SU-DHL-6 (cell line): ENCODE results near the gene ZNF80.

Source experiments
- H2AFZ ChIP-seq: fragments of 200-600 bp; sonication (generic); 2 replicates; pipeline ENCODE4 v1.6.1; 2014; ENCODE audit warnings: low read depth, mild to moderate bottlenecking, moderate library complexity, mixed read lengths, antibody characterized with exemption, low read length; ENCODE audit not compliant: severe bottlenecking
- H3F3A ChIP-seq: fragments of 200-600 bp; shearing (Covaris generic); 2 replicates; pipeline ENCODE4 v1.6.0; 2016; ENCODE audit warnings: antibody characterized with exemption, mild to moderate bottlenecking; ENCODE audit not compliant: insufficient read depth
- H3K27ac ChIP-seq: fragments of 200-600 bp; sonication (generic); 2 replicates; pipeline ENCODE4 v1.5.1; 2016; ENCODE audit warnings: low read depth, mild to moderate bottlenecking, low read length, moderate library complexity, mixed read lengths
- H3K27me3 ChIP-seq: fragments of 200-600 bp; sonication (generic), shearing (Covaris generic); 2 replicates; pipeline ENCODE4 v1.6.0; 2014; ENCODE audit warnings: mild to moderate bottlenecking, low read length
- H3K36me3 ChIP-seq: fragments of 200-600 bp; sonication (generic); 2 replicates; pipeline ENCODE4 v1.6.1; 2014; ENCODE audit warnings: mild to moderate bottlenecking, low read length, mixed read lengths
- H3K4me2 ChIP-seq: fragments of 300-600, 200-600 bp; shearing (Covaris generic), sonication (generic); 2 replicates; pipeline ENCODE4 v1.6.0; 2014; ENCODE audit warnings: low read length, low read depth, mild to moderate bottlenecking; ENCODE audit not compliant: poor library complexity, severe bottlenecking
- H3K4me3 ChIP-seq: fragments of 200-600 bp; sonication (generic); 2 replicates; pipeline ENCODE4 v1.5.1; 2014; ENCODE audit warnings: antibody characterized with exemption, low read length, mild to moderate bottlenecking, mixed read lengths; ENCODE audit not compliant: insufficient read depth, poor library complexity, severe bottlenecking
- H3K79me2 ChIP-seq: fragments of 200-600 bp; sonication (generic); 2 replicates; pipeline ENCODE4 v1.6.1; 2014; ENCODE audit warnings: mild to moderate bottlenecking, low read length, moderate library complexity; ENCODE audit not compliant: insufficient read depth
- H3K9ac ChIP-seq: fragments of 200-600 bp; sonication (generic); 2 replicates; pipeline ENCODE4 v1.7.0; 2014; ENCODE audit warnings: mild to moderate bottlenecking, low read length
- H3K9me2 ChIP-seq: fragments of 200-600 bp; sonication (generic); replicated peaks from 2 replicates; pipeline ENCODE4 v1.6.1; 2014; ENCODE audit warnings: low read length; ENCODE audit not compliant: insufficient read depth
- H3K9me3 ChIP-seq: fragments of 200-600 bp; sonication (generic); 2 replicates; pipeline ENCODE4 v1.6.1; 2014; ENCODE audit warnings: low read length, mixed read lengths; ENCODE audit not compliant: insufficient read depth
- H4K20me1 ChIP-seq: fragments of 200-600 bp; sonication (generic); 2 replicates; pipeline ENCODE4 v1.6.1; 2014; ENCODE audit warnings: low read depth, mild to moderate bottlenecking, antibody characterized with exemption, low read length, moderate library complexity, mixed read lengths
- CTCF ChIP-seq: fragments of 200-600 bp; sonication (generic); IDR thresholded peaks from one replicate; pipeline ENCODE4 v1.5.1; 2017; ENCODE audit warnings: antibody characterized with exemption, mild to moderate bottlenecking, low read length, moderate library complexity; ENCODE audit not compliant: insufficient read depth, poor library complexity, severe bottlenecking
- EZH2phosphoT487 ChIP-seq: fragments of 200-600 bp; sonication (generic), shearing (Covaris generic); conservative IDR thresholded peaks from 2 replicates; pipeline ENCODE4 v1.6.1; 2018; ENCODE audit warnings: mild to moderate bottlenecking, antibody characterized with exemption, low read length, moderate library complexity, mixed read lengths

Gene ZNF80

DNA sequence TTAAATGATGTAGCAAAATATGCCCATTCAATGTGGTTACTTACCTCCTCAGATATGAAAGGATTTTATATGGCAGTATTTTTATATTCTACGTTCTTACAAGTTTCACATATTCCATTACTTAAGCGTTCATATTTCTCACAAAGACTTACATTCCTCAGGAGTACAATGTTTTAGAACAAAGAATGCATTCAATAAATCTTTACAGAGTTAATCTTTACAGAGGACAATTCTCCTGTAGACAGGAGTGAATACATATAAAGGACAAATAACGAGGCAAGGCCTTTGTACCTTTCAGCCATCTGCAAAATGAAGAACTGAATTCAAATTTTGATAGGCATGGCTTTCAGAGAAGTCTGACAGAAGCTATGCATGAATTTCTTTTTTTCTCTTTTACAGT, 1.9 kb downstream of the ZNF80 start:
- Histone ChIP-seq H3K79me2 (no peaks in the 10 kb centered on the region), H3K9me2 (no peaks in the 10 kb centered on the region), H4K20me1 (no peaks in the 10 kb centered on the region), H3F3A (no peaks in the 10 kb centered on the region), H3K4me3 (no peak overlapping the region), H3K9ac (no peak overlapping the region), H3K4me2 (no peak overlapping the region), H3K27ac (no peak overlapping the region), H3K36me3 (no peaks in the 10 kb centered on the region), H2AFZ (no peak overlapping the region), H3K9me3 (no peaks in the 10 kb centered on the region), H3K27me3 (no peaks in the 10 kb centered on the region)
- no peak for TF ChIP-seq CTCF
- TF ChIP-seq EZH2phosphoT487 = no peak

DNA sequence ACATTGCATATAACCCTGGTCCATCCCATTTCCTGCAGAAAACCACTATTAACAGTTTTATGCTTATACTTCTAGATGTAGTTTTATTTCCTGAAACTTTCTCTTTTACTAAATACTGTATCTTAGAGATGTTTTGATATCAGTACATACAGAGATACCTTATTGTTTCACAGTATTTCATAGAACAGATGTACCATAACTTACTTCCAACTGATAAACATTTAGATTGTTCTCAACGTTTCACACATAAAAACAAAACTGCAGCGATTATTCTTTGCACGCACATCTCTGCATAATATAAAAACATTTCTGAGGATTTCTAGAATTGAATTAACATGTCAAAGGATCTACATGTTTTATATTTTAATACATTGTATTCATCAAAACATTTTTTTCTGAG, 2.6 kb downstream of the ZNF80 start:
- no peak overlapping the region for H3K4me2 ChIP-seq
- no peaks in the 10 kb centered on the region for H3K79me2 ChIP-seq
- H3K9me3 ChIP-seq = no peaks in the 10 kb centered on the region
- no peak for TF ChIP-seq EZH2phosphoT487
- TF ChIP-seq CTCF = no peak
- H3F3A ChIP-seq = no peaks in the 10 kb centered on the region
- H3K36me3 ChIP-seq = no peaks in the 10 kb centered on the region
- no peak overlapping the region for H2AFZ ChIP-seq
- no peak overlapping the region for H3K27ac ChIP-seq
- H3K9me2 ChIP-seq = no peaks in the 10 kb centered on the region
- H3K9ac ChIP-seq = no peak overlapping the region
- H4K20me1 ChIP-seq = no peaks in the 10 kb centered on the region
- H3K27me3 ChIP-seq = no peaks in the 10 kb centered on the region
- H3K4me3 ChIP-seq = no peak overlapping the region

GRCh38 chr3:114231616-114232015, 5.8 kb downstream of the ZNF80 start:
- Histone ChIP-seq H3K9me2 (no peaks in the 10 kb centered on the region), H3K27ac (no peak overlapping the region), H3K27me3 (no peaks in the 10 kb centered on the region), H3F3A (no peaks in the 10 kb centered on the region), H3K9ac (no peak overlapping the region), H3K4me2 (no peak overlapping the region), H3K4me3 (no peak overlapping the region), H3K9me3 (no peaks in the 10 kb centered on the region), H4K20me1 (no peaks in the 10 kb centered on the region), H3K79me2 (no peaks in the 10 kb centered on the region), H3K36me3 (no peaks in the 10 kb centered on the region), H2AFZ (no peak overlapping the region)
- TF ChIP-seq CTCF (no peak), EZH2phosphoT487 (no peak)

DNA sequence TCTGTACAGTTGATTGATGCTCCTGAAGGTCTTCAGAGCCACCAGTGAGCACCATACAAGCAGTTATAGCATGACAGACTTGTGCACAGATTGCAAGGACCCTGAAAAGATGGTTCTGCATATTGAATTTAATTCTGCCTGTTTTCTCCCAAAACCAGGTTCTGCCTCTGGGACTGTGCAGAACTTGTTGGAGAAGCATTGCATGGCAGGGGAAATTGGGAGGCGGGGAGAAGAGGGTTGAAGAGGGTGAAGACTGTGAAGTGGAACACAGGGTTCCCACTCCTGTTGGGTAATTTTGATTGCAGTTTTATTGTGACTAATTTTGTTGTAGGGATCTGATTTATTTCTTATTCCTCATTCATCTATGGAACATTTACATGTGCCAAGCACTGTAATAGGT, 10.3 kb downstream of the ZNF80 start:
- no peak for TF ChIP-seq CTCF
- no peak for TF ChIP-seq EZH2phosphoT487
- Histone ChIP-seq H3K36me3 (peaks cover 3% of the 10 kb centered on the region; the same call in 1 of the 2 replicates), H3K9me3 (peaks cover 18% of the 10 kb centered on the region; the same call in 1 of the 2 replicates), H2AFZ (no peak overlapping the region), H3K4me3 (no peak overlapping the region), H3K27me3 (no peaks in the 10 kb centered on the region), H3K9ac (no peak overlapping the region), H3K27ac (no peak overlapping the region), H3K4me2 (no peak overlapping the region), H3F3A (peaks cover 4% of the 10 kb centered on the region; the same call in 1 of the 2 replicates), H4K20me1 (no peaks in the 10 kb centered on the region), H3K79me2 (no peaks in the 10 kb centered on the region), H3K9me2 (no peaks in the 10 kb centered on the region)
